Sigmoid colon (tissue), 7 donors: Measurements from ENCODE around the gene CITED1. TPM values are rescaled to one million over a fixed set of nuclear protein-coding genes. Genes with fewer than 3 reads are reported as not detected.

ENCODE experiments used
- DNase-seq: peaks from one replicate; pipeline ENCODE4 v3.0.0-alpha.2; 2019
- H3K27ac ChIP-seq, 4 donors: fragments of 200-600 bp; sonication (generic); one replicate each; pipeline ENCODE4 v1.5.1; 2016 to 2019; ENCODE audit warnings: mild to moderate bottlenecking in 1 of 4
- H3K27me3 ChIP-seq, 3 donors: fragments of 200-600 bp; sonication (generic); one replicate each; pipeline ENCODE4 v1.5.1; 2019; ENCODE audit warnings: mild to moderate bottlenecking in 1 of 3
- H3K36me3 ChIP-seq, 4 donors: fragments of 200-600 bp; sonication (generic); one replicate each; pipeline ENCODE4 v1.5.1; 2016 to 2019
- H3K4me1 ChIP-seq, 4 donors: fragments of 200-600 bp; sonication (generic); one replicate each; pipeline ENCODE4 v1.5.1; 2017 to 2019
- H3K4me3 ChIP-seq, 4 donors: fragments of 200-600 bp; sonication (generic); one replicate each; pipeline ENCODE4 v1.5.1; 2017 to 2019; ENCODE audit warnings: mild to moderate bottlenecking in 2 of 4, moderate library complexity in 1 of 4
- H3K9me3 ChIP-seq, 4 donors: fragments of 200-600 bp in 3 of 4; sonication (generic) in 3 of 4; one replicate each; pipeline versions ENCODE4 v1.5.1 to v1.6.1; 2013 to 2019
- EP300 ChIP-seq, 4 donors: sonication (generic); formaldehyde crosslinking; IDR thresholded peaks; one replicate each; pipeline ENCODE4 v1.6.1; 2017; ENCODE audit warnings: antibody characterized with exemption in 4 of 4
- POLR2A ChIP-seq, 2 donors: fragments of 450-650 bp; IDR thresholded peaks; one replicate each; pipeline ENCODE4 v1.6.1; 2016; ENCODE audit warnings: antibody characterized with exemption in 2 of 2, mild to moderate bottlenecking in 2 of 2, moderate library complexity in 2 of 2
- POLR2AphosphoS5 ChIP-seq, 4 donors: sonication (generic); formaldehyde crosslinking; IDR thresholded peaks; one replicate each; pipeline ENCODE4 v1.6.1; 2017; ENCODE audit warnings: antibody characterized with exemption in 4 of 4
- WGBS, 2 donors: extraction: QIAGEN DNeasy Blood & Tissue Kit; methylation state at CpG; one replicate each; pipeline ENCODE4 v1.1.7; 2013; 5-methylcytosine and 5-hydroxymethylcytosine counted together
- intact Hi-C: fragments of 100-400 bp; cut with DNase I; formaldehyde crosslinking; loops from one replicate; pipeline ENCODE4 v1.15.1; 2023
- polyA plus RNA-seq, 3 donors: library from polyadenylated mRNA; stranded (reverse); fragments of 200-250 nt; gene quantifications; one replicate each; pipeline ENCODE4 v1.2.3, GENCODE V29; 2013
- total RNA-seq, 4 donors: library from RNA; depleted of rRNA; stranded (reverse); fragments of >200 nt; gene quantifications; one replicate each; pipeline ENCODE4 v1.1.0, GENCODE V29; 2016
- TF ChIP-seq, protein P1 (sequence below), 4 experiments: fragments of 450-650 bp in 3 of 4; fragments of 200-600 bp in 1 of 4; IDR thresholded peaks; one replicate each; pipeline ENCODE4 v1.5.1; 2016 to 2019; ENCODE audit warnings: antibody characterized with exemption in 4 of 4, mild to moderate bottlenecking in 3 of 4, moderate library complexity in 2 of 4
- donor health status: healthy with polysubstance abuse.
- donor health status: Bipolar disorder and iron deficiency.
- donor health status: healthy.

Gene CITED1
- total and polyA plus RNA-seq, 7 donors: 0.52 to 2.4 (median 0.99) TPM; not detected in 4

DNA sequence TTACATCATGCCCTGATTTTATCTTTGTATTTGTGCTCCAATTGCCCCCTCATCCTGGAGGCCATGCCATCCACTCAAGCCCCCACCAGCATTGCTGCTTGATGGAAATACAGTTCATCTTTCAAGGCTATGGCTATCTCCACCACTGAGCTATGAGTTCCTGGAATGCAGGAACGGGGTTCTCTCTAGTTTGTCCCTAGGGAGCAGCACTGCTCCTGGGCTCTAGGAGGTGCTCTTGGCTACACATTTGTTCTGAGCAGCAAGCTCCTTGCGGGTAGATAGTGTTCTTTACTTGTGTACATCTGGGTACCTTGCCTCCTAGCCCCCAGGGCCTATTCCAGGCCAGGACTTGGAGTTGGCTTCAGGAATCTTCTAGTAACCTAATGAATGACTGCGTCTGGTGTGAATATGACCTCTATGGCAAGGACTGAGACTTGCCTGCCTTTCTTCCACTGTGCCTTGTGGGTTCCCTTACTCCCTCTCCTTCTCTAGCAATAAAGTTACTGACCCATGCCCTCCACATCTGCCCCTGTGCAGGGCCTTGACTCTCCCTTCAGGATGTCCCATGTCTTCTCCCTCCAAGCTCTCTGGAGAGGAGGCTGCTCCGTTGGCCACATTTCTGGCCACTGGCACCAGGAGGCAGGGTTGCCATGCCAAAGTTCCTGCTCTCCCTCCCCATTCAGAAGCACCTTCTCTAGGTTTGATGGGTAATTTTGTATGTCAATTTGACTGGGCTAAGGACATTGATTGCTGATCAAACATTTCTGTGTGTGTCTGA, 7.6 kb downstream of the CITED1 start:
- TF ChIP-seq POLR2A (IDR thresholded peaks at IDR 0.05): no peak
- TF ChIP-seq, protein P1, sequence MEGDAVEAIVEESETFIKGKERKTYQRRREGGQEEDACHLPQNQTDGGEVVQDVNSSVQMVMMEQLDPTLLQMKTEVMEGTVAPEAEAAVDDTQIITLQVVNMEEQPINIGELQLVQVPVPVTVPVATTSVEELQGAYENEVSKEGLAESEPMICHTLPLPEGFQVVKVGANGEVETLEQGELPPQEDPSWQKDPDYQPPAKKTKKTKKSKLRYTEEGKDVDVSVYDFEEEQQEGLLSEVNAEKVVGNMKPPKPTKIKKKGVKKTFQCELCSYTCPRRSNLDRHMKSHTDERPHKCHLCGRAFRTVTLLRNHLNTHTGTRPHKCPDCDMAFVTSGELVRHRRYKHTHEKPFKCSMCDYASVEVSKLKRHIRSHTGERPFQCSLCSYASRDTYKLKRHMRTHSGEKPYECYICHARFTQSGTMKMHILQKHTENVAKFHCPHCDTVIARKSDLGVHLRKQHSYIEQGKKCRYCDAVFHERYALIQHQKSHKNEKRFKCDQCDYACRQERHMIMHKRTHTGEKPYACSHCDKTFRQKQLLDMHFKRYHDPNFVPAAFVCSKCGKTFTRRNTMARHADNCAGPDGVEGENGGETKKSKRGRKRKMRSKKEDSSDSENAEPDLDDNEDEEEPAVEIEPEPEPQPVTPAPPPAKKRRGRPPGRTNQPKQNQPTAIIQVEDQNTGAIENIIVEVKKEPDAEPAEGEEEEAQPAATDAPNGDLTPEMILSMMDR (IDR thresholded peaks at IDR 0.05): no peak
- TF ChIP-seq POLR2AphosphoS5 (IDR thresholded peaks at IDR 0.05): no peak
- no peak for TF ChIP-seq EP300 (IDR thresholded peaks at IDR 0.05)
- Histone ChIP-seq H3K27me3 (peaks cover 0 to 8% (median 2%) of the 10 kb centered on the region in 3 donors), H3K9me3 (no peaks in the 10 kb centered on the region), H3K4me3 (no peak overlapping the region), H3K36me3 (no peaks in the 10 kb centered on the region), H3K27ac (no peak overlapping the region), H3K4me1 (no peaks in the 10 kb centered on the region)
- WGBS, 2 donors: 60 to 64% methylated on average over 4 of the region's 4 CpGs
- no peak for DNase-seq
- intact Hi-C loops: no loop called here

DNA sequence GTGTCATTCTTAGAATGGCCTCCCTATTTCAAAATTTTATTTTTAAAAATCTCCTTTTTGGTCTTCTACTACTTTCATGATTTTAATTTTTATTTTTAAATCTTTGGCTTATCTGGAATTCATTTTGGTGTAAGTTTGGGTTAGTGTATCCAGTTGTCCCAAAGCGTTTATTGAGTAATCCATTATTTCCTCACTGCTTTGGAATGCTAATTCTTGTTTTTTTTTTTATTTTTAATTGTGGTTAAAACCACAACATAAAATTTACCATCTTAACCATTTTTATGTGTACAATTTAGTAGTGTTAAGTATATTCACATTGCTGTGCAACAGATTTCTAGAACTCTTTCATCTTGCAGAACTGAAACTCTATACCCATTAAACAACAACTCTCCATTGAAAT, 8.7 kb downstream of the CITED1 start:
- no peak for DNase-seq
- WGBS, 2 donors: 71 to 91% methylated on average over 1 of the region's 1 CpG
- no peaks in the 10 kb centered on the region for H3K9me3 ChIP-seq

DNA sequence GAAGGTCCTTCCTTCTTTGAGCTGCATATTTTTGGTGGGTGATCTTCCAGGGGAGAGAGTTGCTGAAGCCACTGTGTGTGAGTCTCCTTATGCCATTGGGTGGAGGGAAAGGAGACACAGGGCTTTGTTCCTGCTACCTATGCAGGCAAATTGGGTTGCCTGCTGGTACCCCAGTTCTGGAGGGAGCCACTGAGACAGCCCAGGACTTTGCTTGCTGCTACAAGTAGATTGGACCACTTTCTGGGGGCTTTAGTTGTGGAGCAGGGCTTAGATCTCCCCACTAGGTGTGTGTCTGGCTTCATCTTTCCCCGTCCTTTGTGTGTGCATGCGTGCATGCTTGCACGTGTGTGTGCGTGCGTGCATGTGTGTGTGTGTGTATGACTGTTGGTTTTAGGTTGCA, 10.0 kb downstream of the CITED1 start:
- intact Hi-C loops: no loop called here
- Histone ChIP-seq H3K27me3 (no peaks in the 10 kb centered on the region), H3K9me3 (no peaks in the 10 kb centered on the region), H3K36me3 (no peaks in the 10 kb centered on the region), H3K4me3 (no peak overlapping the region), H3K4me1 (no peaks in the 10 kb centered on the region), H3K27ac (no peak overlapping the region)
- DNase-seq: no peak
- TF ChIP-seq EP300 (IDR thresholded peaks at IDR 0.05): no peak
- TF ChIP-seq, protein P1 (IDR thresholded peaks at IDR 0.05): no peak
- TF ChIP-seq POLR2A (IDR thresholded peaks at IDR 0.05): no peak
- no peak for TF ChIP-seq POLR2AphosphoS5 (IDR thresholded peaks at IDR 0.05)
- WGBS, 2 donors: 92% methylated on average over 5 of the region's 5 CpGs

More for the DNA sequence above, 8.7 kb downstream of the CITED1 start:
- Histone ChIP-seq H3K27me3 (no peaks in the 10 kb centered on the region), H3K4me1 (no peaks in the 10 kb centered on the region), H3K36me3 (no peaks in the 10 kb centered on the region), H3K4me3 (no peak overlapping the region), H3K27ac (no peak overlapping the region)
- intact Hi-C loops: no loop called here
- TF ChIP-seq POLR2AphosphoS5 (IDR thresholded peaks at IDR 0.05): no peak
- no peak for TF ChIP-seq EP300 (IDR thresholded peaks at IDR 0.05)
- TF ChIP-seq POLR2A (IDR thresholded peaks at IDR 0.05): no peak
- TF ChIP-seq, protein P1 (IDR thresholded peaks at IDR 0.05): no peak

DNA sequence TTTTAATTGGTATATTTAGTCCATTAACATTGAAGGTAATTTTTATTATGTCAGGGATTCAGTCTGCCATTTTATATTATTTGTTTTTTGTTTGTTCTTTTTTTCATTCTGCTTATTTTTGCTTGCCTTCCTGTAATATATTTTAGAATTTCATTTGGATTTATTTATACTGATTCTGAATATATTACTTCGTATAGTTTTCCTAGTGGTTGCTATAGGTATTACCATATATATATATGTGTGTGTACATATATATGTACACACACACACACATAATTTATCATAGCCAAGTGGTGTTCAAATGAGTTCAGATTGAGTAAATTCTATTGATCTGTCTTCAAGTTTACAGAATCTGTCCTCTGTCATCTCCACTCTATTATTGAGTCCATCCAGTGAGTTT, 11.2 kb downstream of the CITED1 start:
- Histone ChIP-seq H3K27ac (no peak overlapping the region), H3K4me1 (no peaks in the 10 kb centered on the region), H3K4me3 (no peak overlapping the region), H3K27me3 (no peaks in the 10 kb centered on the region), H3K36me3 (no peaks in the 10 kb centered on the region), H3K9me3 (no peaks in the 10 kb centered on the region)
- TF ChIP-seq, protein P1 (IDR thresholded peaks at IDR 0.05): no peak
- TF ChIP-seq POLR2AphosphoS5 (IDR thresholded peaks at IDR 0.05): no peak
- no peak for TF ChIP-seq POLR2A (IDR thresholded peaks at IDR 0.05)
- TF ChIP-seq EP300 (IDR thresholded peaks at IDR 0.05): no peak
- intact Hi-C loops: no loop called here
- DNase-seq: no peak
- 16 to 25% methylated on average over 1 of the region's 1 CpG for WGBS, 2 donors
